Natural killer cell (primary cell): ENCODE data around the gene H6PD. TPM values are rescaled to one million over a fixed set of nuclear protein-coding genes. Genes with fewer than 3 reads are reported as not detected.

ENCODE experiments used
- ATAC-seq, 3 donors: fragments of 150-1000 bp in 2 of 3; fragments of 200-7000 bp in 1 of 3; cut with Tn5 transposase; 1 replicate in 1 of 3; 2 replicates in 2 of 3; pipeline ENCODE4 v1.10.0; 2021; ENCODE audit warnings: mild to moderate bottlenecking in 2 of 3, moderate library complexity in 2 of 3
- DNase-seq, 2 donors: peaks; one replicate each; pipeline versions ENCODE4 v3.0.0 to v3.0.0-alpha.2; 2013 to 2021; ENCODE audit warnings: mixed read lengths in 1 of 2
- H3K27ac ChIP-seq: one replicate; pipeline ENCODE4 v1.5.1; 2013; ENCODE audit warnings: mild to moderate bottlenecking, low read length
- H3K27me3 ChIP-seq: one replicate; pipeline ENCODE4 v1.6.1; 2013; ENCODE audit warnings: low read length; ENCODE audit not compliant: control insufficient read depth, insufficient read depth
- H3K36me3 ChIP-seq: one replicate; pipeline ENCODE4 v1.6.1; 2013; ENCODE audit warnings: low read length; ENCODE audit not compliant: control insufficient read depth, insufficient read depth
- H3K4me1 ChIP-seq: one replicate; pipeline ENCODE4 v1.6.1; 2013; ENCODE audit warnings: low read length; ENCODE audit not compliant: control insufficient read depth, insufficient read depth
- H3K4me3 ChIP-seq: one replicate; pipeline ENCODE4 v1.5.1; 2013; ENCODE audit warnings: low read length
- H3K9me3 ChIP-seq: one replicate; pipeline ENCODE4 v1.6.1; 2013; ENCODE audit warnings: low read length; ENCODE audit not compliant: control insufficient read depth, insufficient read depth
- H3K27ac Mint-ChIP-seq, 2 donors: one replicate each; pipeline ENCODE4 v1.8.0; 2022; ENCODE audit warnings: mild to moderate bottlenecking in 2 of 2, mixed read lengths in 2 of 2, moderate library complexity in 1 of 2
- H3K27me3 Mint-ChIP-seq, 2 donors: one replicate each; pipeline ENCODE4 v1.8.0; 2022; ENCODE audit warnings: low read depth in 2 of 2, mixed read lengths in 2 of 2
- H3K36me3 Mint-ChIP-seq: one replicate; pipeline ENCODE4 v1.8.0; 2022; ENCODE audit warnings: mixed read lengths
- H3K4me1 Mint-ChIP-seq, 2 donors: one replicate each; pipeline ENCODE4 v1.8.0; 2022; ENCODE audit warnings: mixed read lengths in 2 of 2
- H3K4me3 Mint-ChIP-seq: one replicate; pipeline ENCODE4 v1.8.0; 2022; ENCODE audit warnings: mild to moderate bottlenecking, moderate library complexity, mixed read lengths
- H3K9me3 Mint-ChIP-seq, 2 donors: one replicate each; pipeline ENCODE4 v1.8.0; 2022; ENCODE audit warnings: mixed read lengths in 2 of 2
- CTCF ChIP-seq: fragments of 200-600 bp; IDR thresholded peaks from one replicate; pipeline ENCODE4 v1.8.0; 2022; ENCODE audit warnings: antibody characterized with exemption
- WGBS: methylation state at CpG from one replicate; pipeline ENCODE4 v1.1.7; 2013; ENCODE audit warnings: missing lambda C conversion rate; ENCODE audit not compliant: insufficient coverage; 5-methylcytosine and 5-hydroxymethylcytosine counted together
- intact Hi-C: fragments of 100-400 bp; cut with micrococcal nuclease; formaldehyde crosslinking; loops from one replicate; pipeline ENCODE4 v1.14.2; 2022
- total RNA-seq, 4 donors: library from RNA; stranded (reverse); fragments of 120-200 nt in 1 of 4; gene quantifications; one replicate each; pipeline versions ENCODE4 v1.2.3 to v1.2.4, GENCODE V29; 2013 to 2022

The H6PD gene
- total RNA-seq, 3 donors from 2014 or later (not counting 1 experiment from before 2014, with no cell fraction given): 24.3 to 37.1 (median 31.2) TPM

DNA sequence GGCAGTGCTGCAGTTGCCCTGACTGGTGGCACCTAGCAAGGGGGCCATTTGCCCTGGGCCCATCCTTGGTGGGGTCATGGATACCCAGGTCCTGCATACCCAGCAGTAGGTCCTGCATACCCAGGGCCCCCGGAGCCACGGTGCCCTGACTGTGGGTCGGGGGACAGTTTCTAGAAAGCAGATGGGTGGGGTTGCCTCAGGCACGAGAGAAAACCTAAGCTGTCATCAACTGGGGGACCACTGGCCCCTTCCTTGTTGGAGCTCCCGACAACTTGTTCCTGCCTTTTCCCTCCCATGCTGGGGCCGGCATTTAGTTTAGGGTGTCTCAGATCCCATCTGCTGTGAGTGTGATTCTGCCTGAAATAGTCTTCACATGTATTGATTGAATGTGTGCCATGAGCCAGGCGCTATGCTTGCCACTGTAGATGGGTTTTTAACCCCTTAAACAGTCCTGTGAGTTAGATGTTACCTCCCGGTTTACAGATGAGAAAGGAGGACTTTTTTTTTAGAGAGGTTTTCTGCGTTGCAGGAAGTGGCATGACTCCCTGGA lies 73.7 kb downstream of the H6PD start:
- Mint-ChIP-seq H3K36me3 (no peaks in the 10 kb centered on the region), H3K4me3 (no peak overlapping the region), H3K27ac (no peak overlapping the region), H3K27me3 (peaks cover 0 to 2% of the 10 kb centered on the region in 2 donors), H3K4me1 (peaks cover 0 to 8% of the 10 kb centered on the region in 2 donors), H3K9me3 (no peaks in the 10 kb centered on the region)
- ATAC-seq (no peak), DNase-seq (no peak)
- Histone ChIP-seq H3K27me3 (no peaks in the 10 kb centered on the region), H3K36me3 (no peaks in the 10 kb centered on the region), H3K4me1 (no peaks in the 10 kb centered on the region), H3K9me3 (no peaks in the 10 kb centered on the region), H3K27ac (no peak overlapping the region), H3K4me3 (no peak overlapping the region)
- intact Hi-C loops: no loop called here
- WGBS: 86% methylated on average over 9 of the region's 9 CpGs
- TF ChIP-seq CTCF: no peak

GRCh38 chr1:9309080-9309479 lies 74.5 kb downstream of the H6PD start:
- no peak overlapping the region for H3K27ac ChIP-seq
- intact Hi-C loops: no loop called here
- no peaks in the 10 kb centered on the region for H3K36me3 ChIP-seq
- peaks cover 0 to 2% of the 10 kb centered on the region in 2 donors for H3K27me3 Mint-ChIP-seq
- H3K4me1 Mint-ChIP-seq: peaks cover 0 to 8% of the 10 kb centered on the region in 2 donors
- WGBS: 96% methylated on average over 8 of the region's 8 CpGs
- no peaks in the 10 kb centered on the region for H3K9me3 Mint-ChIP-seq
- ATAC-seq (no peak), DNase-seq (no peak)
- H3K27me3 ChIP-seq: no peaks in the 10 kb centered on the region
- H3K4me3 Mint-ChIP-seq: no peak overlapping the region
- no peaks in the 10 kb centered on the region for H3K36me3 Mint-ChIP-seq
- no peak overlapping the region for H3K4me3 ChIP-seq
- H3K9me3 ChIP-seq: no peaks in the 10 kb centered on the region
- no peak overlapping the region for H3K27ac Mint-ChIP-seq
- no peaks in the 10 kb centered on the region for H3K4me1 ChIP-seq
- no peak for TF ChIP-seq CTCF

GRCh38 chr1:9309991-9310390 lies 75.4 kb downstream of the H6PD start:
- Histone ChIP-seq H3K4me1 (no peaks in the 10 kb centered on the region), H3K27ac (no peak overlapping the region), H3K4me3 (no peak overlapping the region), H3K9me3 (no peaks in the 10 kb centered on the region), H3K27me3 (no peaks in the 10 kb centered on the region), H3K36me3 (no peaks in the 10 kb centered on the region)
- Mint-ChIP-seq H3K4me3 (no peak overlapping the region), H3K36me3 (no peaks in the 10 kb centered on the region), H3K27me3 (peaks cover 0 to 2% of the 10 kb centered on the region in 2 donors), H3K27ac (no peak overlapping the region), H3K9me3 (no peaks in the 10 kb centered on the region), H3K4me1 (peaks cover 0 to 8% of the 10 kb centered on the region in 2 donors)
- WGBS: 78% methylated on average over 7 of the region's 7 CpGs
- no peak for DNase-seq
- intact Hi-C loops: no loop called here
- no peak for ATAC-seq
- no peak for TF ChIP-seq CTCF

DNA sequence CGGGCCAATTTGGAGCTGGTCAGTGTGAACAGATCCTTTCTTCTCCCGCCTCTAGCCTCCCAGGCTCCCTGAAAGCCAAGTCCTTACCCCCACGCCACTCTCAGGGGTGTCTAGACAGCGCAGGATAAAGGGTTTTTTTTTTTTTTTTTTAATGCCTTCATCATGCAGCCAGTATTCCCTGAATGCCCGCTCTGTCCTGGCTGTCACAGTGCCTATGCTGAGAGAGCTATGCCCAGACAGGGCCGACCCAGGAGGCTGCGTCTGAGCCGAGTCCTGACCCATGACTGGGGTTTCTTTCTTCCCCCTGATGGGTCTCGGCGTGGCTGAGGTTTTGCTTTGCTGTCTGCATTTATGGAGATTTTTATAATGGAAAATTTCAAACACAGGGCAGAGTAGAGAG lies 76.5 kb downstream of the H6PD start:
- Mint-ChIP-seq H3K27ac (no peak overlapping the region), H3K4me1 (no peaks in the 10 kb centered on the region), H3K36me3 (no peaks in the 10 kb centered on the region), H3K9me3 (no peaks in the 10 kb centered on the region), H3K4me3 (no peak overlapping the region), H3K27me3 (no peaks in the 10 kb centered on the region)
- Histone ChIP-seq H3K27me3 (no peaks in the 10 kb centered on the region), H3K27ac (no peak overlapping the region), H3K9me3 (no peaks in the 10 kb centered on the region), H3K4me1 (no peaks in the 10 kb centered on the region), H3K4me3 (no peak overlapping the region), H3K36me3 (no peaks in the 10 kb centered on the region)
- no peak for TF ChIP-seq CTCF
- intact Hi-C loops: no loop called here
- no peak for ATAC-seq
- no peak for DNase-seq
- WGBS: 96% methylated on average over 8 of the region's 10 CpGs
